ENCODE measurements around the gene MTCL1.

Gene MTCL1

DNA sequence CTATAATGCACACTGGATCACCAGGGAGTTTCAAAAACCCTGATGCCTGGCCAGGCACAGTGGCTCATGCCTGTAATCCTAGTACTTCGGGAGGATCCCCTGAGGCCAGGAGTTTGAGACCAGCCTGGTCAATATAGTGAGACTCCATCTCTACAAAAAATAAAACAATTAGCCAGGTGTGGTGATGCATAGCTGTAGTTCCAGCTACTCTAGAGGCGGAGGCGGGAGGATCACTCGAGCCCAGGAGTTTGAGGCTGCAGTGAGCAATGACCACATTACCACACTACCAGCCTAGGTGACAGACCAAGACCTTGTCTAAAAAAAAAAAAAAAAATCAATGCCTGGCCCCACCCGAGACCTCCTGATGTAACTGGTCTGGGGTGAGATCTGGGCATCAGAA lies 137.2 kb downstream of the MTCL1 start:
- no peak for TF ChIP-seq ZFX (IDR thresholded peaks at IDR 0.05)
- TF ChIP-seq, protein P1, sequence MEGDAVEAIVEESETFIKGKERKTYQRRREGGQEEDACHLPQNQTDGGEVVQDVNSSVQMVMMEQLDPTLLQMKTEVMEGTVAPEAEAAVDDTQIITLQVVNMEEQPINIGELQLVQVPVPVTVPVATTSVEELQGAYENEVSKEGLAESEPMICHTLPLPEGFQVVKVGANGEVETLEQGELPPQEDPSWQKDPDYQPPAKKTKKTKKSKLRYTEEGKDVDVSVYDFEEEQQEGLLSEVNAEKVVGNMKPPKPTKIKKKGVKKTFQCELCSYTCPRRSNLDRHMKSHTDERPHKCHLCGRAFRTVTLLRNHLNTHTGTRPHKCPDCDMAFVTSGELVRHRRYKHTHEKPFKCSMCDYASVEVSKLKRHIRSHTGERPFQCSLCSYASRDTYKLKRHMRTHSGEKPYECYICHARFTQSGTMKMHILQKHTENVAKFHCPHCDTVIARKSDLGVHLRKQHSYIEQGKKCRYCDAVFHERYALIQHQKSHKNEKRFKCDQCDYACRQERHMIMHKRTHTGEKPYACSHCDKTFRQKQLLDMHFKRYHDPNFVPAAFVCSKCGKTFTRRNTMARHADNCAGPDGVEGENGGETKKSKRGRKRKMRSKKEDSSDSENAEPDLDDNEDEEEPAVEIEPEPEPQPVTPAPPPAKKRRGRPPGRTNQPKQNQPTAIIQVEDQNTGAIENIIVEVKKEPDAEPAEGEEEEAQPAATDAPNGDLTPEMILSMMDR (conservative IDR thresholded peaks at IDR 0.05) = no peak

DNA sequence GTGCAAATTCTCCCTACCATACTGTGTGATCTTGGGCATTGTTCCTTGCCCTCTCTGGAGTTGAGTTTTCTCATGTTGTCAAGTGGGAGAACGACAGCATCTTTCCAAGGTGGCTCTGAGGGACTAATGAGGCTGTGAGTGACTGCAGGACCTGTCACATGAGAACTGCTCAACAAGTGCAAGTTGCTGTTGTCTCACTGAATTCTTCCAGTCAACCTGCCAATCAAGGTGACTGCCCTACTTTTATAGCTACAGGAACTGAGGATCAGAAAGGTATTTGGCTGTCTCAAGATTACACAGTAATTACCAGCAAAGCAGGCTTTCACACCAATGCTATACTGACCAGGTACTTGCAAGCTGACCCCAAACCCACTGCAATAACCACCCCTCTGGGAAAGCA lies 137.6 kb downstream of the MTCL1 start:
- no peak for TF ChIP-seq ZFX (IDR thresholded peaks at IDR 0.05)
- TF ChIP-seq, protein P1 (conservative IDR thresholded peaks at IDR 0.05) = no peak
- H3K27ac ChIP-seq = no peak overlapping the region

More for the DNA sequence above, 137.2 kb downstream of the MTCL1 start:
- no peak overlapping the region for H3K27ac ChIP-seq

GRCh38 chr18:8844721-8845148 lies 139.4 kb downstream of the MTCL1 start:
- TF ChIP-seq, protein P1 (conservative IDR thresholded peaks at IDR 0.05) = no peak
- no peak for TF ChIP-seq ZFX (IDR thresholded peaks at IDR 0.05)
- H3K27ac ChIP-seq = no peak overlapping the region

GRCh38 chr18:8845506-8845905 lies 140.2 kb downstream of the MTCL1 start:
- TF ChIP-seq, protein P1 (conservative IDR thresholded peaks at IDR 0.05) = no peak
- TF ChIP-seq ZFX (IDR thresholded peaks at IDR 0.05) = no peak
- no peak overlapping the region for H3K27ac ChIP-seq

- TF ChIP-seq, protein P1 (conservative IDR thresholded peaks at IDR 0.05) = no peak
- no peak for TF ChIP-seq ZFX (IDR thresholded peaks at IDR 0.05)
- H3K27ac ChIP-seq = no peak overlapping the region
These were observed 141.9 kb downstream of the MTCL1 start for GRCh38 chr18:8847066-8847755.

GRCh38 chr18:8847900-8848299 lies 142.5 kb downstream of the MTCL1 start:
- H3K27ac ChIP-seq = no peak overlapping the region
- TF ChIP-seq, protein P1 (conservative IDR thresholded peaks at IDR 0.05) = no peak
- TF ChIP-seq ZFX (IDR thresholded peaks at IDR 0.05) = no peak

- no peak overlapping the region for H3K27ac ChIP-seq
- TF ChIP-seq ZFX (IDR thresholded peaks at IDR 0.05) = no peak
- TF ChIP-seq, protein P1 (conservative IDR thresholded peaks at IDR 0.05) = no peak
These were observed 143.2 kb downstream of the MTCL1 start for GRCh38 chr18:8848541-8848940.
